ENCODE data around the gene CD6.

DNA sequence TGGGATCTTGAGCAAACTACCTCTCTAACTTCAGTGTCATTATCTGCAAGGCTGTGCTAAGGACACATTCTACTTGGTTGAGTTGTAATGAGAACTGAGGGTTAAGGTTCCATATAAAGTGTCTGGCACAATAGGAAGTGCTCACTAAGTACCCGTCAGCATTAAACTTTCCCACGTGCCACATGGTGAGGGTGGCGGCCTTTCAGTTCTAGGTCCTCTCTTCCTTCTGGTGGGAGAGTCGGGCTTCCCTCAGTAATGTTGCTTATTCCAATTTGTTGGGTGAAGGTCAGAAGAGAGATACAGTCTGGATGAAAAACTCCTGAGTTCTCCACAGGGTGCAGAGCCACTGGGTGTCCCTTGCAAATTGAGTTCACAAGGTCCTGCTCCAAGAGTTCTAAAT is 4.6 kb upstream of the CD6 start:
- TF ChIP-seq, protein P1, sequence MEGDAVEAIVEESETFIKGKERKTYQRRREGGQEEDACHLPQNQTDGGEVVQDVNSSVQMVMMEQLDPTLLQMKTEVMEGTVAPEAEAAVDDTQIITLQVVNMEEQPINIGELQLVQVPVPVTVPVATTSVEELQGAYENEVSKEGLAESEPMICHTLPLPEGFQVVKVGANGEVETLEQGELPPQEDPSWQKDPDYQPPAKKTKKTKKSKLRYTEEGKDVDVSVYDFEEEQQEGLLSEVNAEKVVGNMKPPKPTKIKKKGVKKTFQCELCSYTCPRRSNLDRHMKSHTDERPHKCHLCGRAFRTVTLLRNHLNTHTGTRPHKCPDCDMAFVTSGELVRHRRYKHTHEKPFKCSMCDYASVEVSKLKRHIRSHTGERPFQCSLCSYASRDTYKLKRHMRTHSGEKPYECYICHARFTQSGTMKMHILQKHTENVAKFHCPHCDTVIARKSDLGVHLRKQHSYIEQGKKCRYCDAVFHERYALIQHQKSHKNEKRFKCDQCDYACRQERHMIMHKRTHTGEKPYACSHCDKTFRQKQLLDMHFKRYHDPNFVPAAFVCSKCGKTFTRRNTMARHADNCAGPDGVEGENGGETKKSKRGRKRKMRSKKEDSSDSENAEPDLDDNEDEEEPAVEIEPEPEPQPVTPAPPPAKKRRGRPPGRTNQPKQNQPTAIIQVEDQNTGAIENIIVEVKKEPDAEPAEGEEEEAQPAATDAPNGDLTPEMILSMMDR (IDR thresholded peaks at IDR 0.05), result no peak
- TF ChIP-seq POLR2A (IDR thresholded peaks at IDR 0.05), result no peak

All from lower leg skin (tissue), 3 donors.